ENCODE data around the gene LHX1.

- TF ChIP-seq FOXK2 (IDR thresholded peaks at IDR 0.05) (no peak), HDGF (IDR thresholded peaks at IDR 0.05; ENCODE audit: borderline replicate concordance) (no peak), SP1 (IDR thresholded peaks at IDR 0.05) (no peak), SUZ12 (IDR thresholded peaks at IDR 0.05) (no peak), FOXA1 (IDR thresholded peaks at IDR 0.05) (no peak), FOXM1 (IDR thresholded peaks at IDR 0.05; ENCODE audit: borderline replicate concordance) (no peak), BHLHE40 (IDR thresholded peaks at IDR 0.05; ENCODE audit: borderline replicate concordance) (no peak), LEF1 (IDR thresholded peaks at IDR 0.05; ENCODE audit: borderline replicate concordance) (no peak), TARDBP (IDR thresholded peaks at IDR 0.05) (no peak), ARNT (IDR thresholded peaks at IDR 0.05) (no peak)
These were observed 39.8 kb downstream of the LHX1 start for GRCh38 chr17:36977066-36977465.
